Mucosa of descending colon (tissue), 3 donors: ENCODE data around the gene PBX4. TPM values are rescaled to one million over a fixed set of nuclear protein-coding genes. Genes with fewer than 3 reads are reported as not detected.

Source experiments
- ATAC-seq: fragments of 200-7000 bp; cut with Tn5 transposase; one replicate; pipeline ENCODE4 v1.9.1; 2020; ENCODE audit warnings: mild to moderate bottlenecking, moderate library complexity
- DNase-seq, 3 donors: peaks; one replicate each; pipeline ENCODE4 v3.0.0-alpha.2; 2020
- H3K36me3 ChIP-seq: fragments of 200-600 bp; one replicate; pipeline ENCODE4 v1.8.0; 2021; ENCODE audit warnings: low read depth, mild to moderate bottlenecking
- H3K4me1 ChIP-seq: fragments of 200-600 bp; one replicate; pipeline ENCODE4 v1.8.0; 2021; ENCODE audit warnings: low read depth, mild to moderate bottlenecking
- H3K4me3 ChIP-seq: fragments of 200-600 bp; one replicate; pipeline ENCODE4 v1.8.0; 2021; ENCODE audit warnings: mild to moderate bottlenecking
- H3K9me3 ChIP-seq: fragments of 200-600 bp; one replicate; pipeline ENCODE4 v1.8.0; 2021; ENCODE audit warnings: mild to moderate bottlenecking
- intact Hi-C, 2 donors: fragments of 100-400 bp; cut with DNase I in 1 of 2; cut with micrococcal nuclease in 1 of 2; formaldehyde crosslinking; loops; one replicate each; pipeline versions ENCODE4 v1.11.0 to v1.11.1; 2022; cut with DNase I, micrococcal nuclease
- total RNA-seq, 3 donors: library from RNA; stranded (reverse); fragmentation: NEBNext Ultra II Directional in 2 of 3; extraction: Animal tissue kit (Norgen Biotek cat#: 25700) in 2 of 3; gene quantifications; one replicate each; pipeline versions ENCODE4 v1.2.1 to v1.2.4, GENCODE V29; 2021 to 2023
- TF ChIP-seq, protein P1 (sequence below): fragments of 200-600 bp; IDR thresholded peaks from one replicate; pipeline ENCODE4 v1.8.0; 2022; ENCODE audit warnings: antibody characterized with exemption, mild to moderate bottlenecking
- donor health status: DM: no; HTN: no; CAD: no; lungs with moderate emphysema.
- donor health status: DM: no; HTN: no; CAD: no.
- donor health status: DM: no; HTN: yes; CAD: no.

PBX4 gene
- total RNA-seq, 3 donors from 2014 or later: 2.8 to 6.2 (median 4.6) TPM

DNA sequence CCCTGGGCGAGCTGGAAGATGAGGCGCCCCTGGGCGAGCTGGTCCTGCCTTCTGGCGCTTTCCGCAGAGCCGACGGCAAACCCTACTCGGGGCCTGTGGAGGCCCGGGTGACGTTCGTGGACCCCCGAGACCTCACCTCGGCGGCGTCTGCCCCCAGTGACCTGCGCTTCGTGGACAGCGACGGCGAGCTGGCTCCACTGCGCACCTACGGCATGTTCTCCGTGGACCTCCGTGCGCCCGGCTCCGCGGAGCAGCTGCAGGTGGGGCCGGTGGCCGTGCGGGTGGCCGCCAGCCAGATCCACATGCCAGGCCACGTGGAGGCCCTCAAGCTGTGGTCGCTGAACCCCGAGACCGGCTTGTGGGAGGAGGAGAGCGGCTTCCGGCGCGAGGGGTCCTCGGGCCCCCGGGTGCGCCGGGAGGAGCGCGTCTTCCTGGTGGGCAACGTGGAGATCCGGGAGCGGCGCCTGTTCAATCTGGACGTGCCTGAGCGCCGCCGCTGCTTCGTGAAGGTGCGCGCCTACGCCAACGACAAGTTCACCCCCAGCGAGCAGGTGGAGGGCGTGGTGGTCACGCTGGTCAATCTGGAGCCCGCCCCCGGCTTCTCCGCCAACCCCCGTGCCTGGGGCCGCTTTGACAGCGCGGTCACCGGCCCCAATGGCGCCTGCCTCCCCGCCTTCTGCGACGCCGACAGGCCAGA is 74.1 kb downstream of the PBX4 start:
- DNase-seq (no peak), ATAC-seq (no peak)
- Histone ChIP-seq H3K36me3 (no peaks in the 10 kb centered on the region), H3K4me1 (peaks cover 8% of the 10 kb centered on the region), H3K9me3 (no peaks in the 10 kb centered on the region), H3K4me3 (no peak overlapping the region)
- TF ChIP-seq, protein P1, sequence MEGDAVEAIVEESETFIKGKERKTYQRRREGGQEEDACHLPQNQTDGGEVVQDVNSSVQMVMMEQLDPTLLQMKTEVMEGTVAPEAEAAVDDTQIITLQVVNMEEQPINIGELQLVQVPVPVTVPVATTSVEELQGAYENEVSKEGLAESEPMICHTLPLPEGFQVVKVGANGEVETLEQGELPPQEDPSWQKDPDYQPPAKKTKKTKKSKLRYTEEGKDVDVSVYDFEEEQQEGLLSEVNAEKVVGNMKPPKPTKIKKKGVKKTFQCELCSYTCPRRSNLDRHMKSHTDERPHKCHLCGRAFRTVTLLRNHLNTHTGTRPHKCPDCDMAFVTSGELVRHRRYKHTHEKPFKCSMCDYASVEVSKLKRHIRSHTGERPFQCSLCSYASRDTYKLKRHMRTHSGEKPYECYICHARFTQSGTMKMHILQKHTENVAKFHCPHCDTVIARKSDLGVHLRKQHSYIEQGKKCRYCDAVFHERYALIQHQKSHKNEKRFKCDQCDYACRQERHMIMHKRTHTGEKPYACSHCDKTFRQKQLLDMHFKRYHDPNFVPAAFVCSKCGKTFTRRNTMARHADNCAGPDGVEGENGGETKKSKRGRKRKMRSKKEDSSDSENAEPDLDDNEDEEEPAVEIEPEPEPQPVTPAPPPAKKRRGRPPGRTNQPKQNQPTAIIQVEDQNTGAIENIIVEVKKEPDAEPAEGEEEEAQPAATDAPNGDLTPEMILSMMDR: no peak
- intact Hi-C loops: no loop called here

DNA sequence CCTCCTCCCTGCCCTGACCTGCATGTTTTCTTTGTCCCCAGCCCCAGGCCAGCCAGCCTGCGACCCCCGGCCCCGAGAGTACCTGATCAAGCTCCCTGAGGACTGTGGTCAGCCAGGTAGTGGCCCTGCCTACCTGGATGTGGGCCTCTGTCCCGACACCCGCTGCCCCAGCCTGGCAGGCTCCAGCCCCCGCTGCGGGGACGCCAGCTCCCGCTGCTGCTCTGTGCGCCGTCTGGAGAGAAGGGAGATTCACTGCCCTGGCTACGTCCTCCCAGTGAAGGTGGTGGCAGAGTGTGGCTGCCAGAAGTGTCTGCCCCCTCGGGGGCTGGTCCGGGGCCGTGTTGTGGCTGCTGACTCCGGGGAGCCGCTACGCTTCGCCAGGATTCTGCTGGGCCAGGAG is 74.8 kb downstream of the PBX4 start:
- no peaks in the 10 kb centered on the region for H3K36me3 ChIP-seq
- no peak overlapping the region for H3K4me3 ChIP-seq
- ATAC-seq (no peak), DNase-seq (no peak)
- peaks cover 8% of the 10 kb centered on the region for H3K4me1 ChIP-seq
- TF ChIP-seq, protein P1: no peak
- intact Hi-C loops: no loop called here
- no peaks in the 10 kb centered on the region for H3K9me3 ChIP-seq

DNA sequence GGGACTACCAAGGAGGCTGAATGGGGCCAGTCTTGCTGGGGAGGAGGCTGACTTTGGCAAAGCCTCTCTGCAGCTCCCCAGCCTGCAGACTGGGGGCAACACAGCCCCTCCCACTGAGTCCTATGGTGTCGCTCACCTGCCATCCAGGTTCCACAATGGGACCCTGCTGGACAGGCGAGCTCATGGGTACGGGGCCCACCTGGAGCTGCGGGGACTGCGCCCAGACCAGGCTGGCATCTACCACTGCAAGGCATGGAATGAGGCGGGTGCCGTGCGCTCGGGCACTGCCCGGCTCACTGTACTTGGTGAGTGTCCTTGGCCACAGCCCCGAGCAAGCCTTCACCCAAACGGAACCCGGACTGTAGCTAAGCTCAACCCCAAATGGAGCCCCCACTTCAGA is 75.4 kb downstream of the PBX4 start:
- no peaks in the 10 kb centered on the region for H3K36me3 ChIP-seq
- ATAC-seq (no peak), DNase-seq (no peak)
- no peaks in the 10 kb centered on the region for H3K9me3 ChIP-seq
- TF ChIP-seq, protein P1: no peak
- H3K4me3 ChIP-seq: no peak overlapping the region
- intact Hi-C loops: no loop called here
- peaks cover 14% of the 10 kb centered on the region for H3K4me1 ChIP-seq

DNA sequence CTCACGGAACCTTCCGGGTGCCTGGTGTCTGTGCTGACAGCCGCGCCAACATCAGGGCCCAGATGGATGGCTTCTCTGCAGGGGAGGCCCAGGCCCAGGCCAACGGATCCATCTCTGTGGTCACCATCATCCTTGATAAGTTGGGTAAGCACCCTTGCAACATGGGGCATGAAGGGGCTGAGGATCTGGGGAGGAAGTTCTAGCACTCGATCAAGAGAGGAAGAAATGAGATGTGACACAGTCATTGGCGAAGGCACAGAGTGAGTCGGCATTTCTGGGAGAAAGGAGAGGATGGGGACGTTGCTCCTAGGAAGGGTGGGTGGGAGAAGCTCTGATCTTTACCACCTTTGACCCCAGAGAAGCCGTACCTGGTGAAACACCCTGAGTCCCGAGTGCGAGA is 76.0 kb downstream of the PBX4 start:
- intact Hi-C loops: no loop called here
- Histone ChIP-seq H3K4me1 (peaks cover 18% of the 10 kb centered on the region), H3K4me3 (no peak overlapping the region), H3K36me3 (no peaks in the 10 kb centered on the region), H3K9me3 (no peaks in the 10 kb centered on the region)
- DNase-seq (no peak), ATAC-seq (no peak)
- TF ChIP-seq, protein P1: no peak

DNA sequence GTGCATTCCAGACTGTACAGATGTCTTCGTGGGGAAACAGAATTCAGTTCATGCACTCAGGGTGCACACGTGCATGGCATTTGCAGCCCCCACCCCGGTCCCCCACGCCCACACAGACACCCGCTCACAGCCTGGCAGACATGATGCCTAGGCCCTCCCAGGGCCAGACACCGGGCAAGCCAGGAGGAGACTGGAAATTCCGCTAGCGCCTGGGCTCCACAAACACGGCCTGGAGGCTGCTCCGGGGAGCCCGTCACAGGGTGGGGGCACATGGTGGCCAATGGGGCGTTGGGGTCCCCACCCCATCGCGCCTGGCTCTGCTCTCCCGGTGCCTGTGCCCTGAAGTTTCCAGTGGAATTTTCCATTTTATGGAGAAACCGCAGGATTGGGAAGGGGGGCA is 76.9 kb downstream of the PBX4 start:
- Histone ChIP-seq H3K4me1 (peaks cover 20% of the 10 kb centered on the region), H3K9me3 (no peaks in the 10 kb centered on the region), H3K36me3 (no peaks in the 10 kb centered on the region), H3K4me3 (no peak overlapping the region)
- intact Hi-C loops: no loop called here
- ATAC-seq: no peak
- DNase-seq: no peak
- TF ChIP-seq, protein P1: no peak
